SU-DHL-6 (cell line): ENCODE data around the gene SLC25A25.

Experiments
- EZH2phosphoT487 ChIP-seq: fragments of 200-600 bp; sonication (generic), shearing (Covaris generic); conservative IDR thresholded peaks from 2 replicates; pipeline ENCODE4 v1.6.1; 2018; ENCODE audit warnings: mild to moderate bottlenecking, antibody characterized with exemption, low read length, moderate library complexity, mixed read lengths
- TF ChIP-seq, protein P1 (sequence below): fragments of 200-600 bp; sonication (generic); IDR thresholded peaks from one replicate; pipeline ENCODE4 v1.5.1; 2017; ENCODE audit warnings: antibody characterized with exemption, mild to moderate bottlenecking, low read length, moderate library complexity; ENCODE audit not compliant: insufficient read depth, poor library complexity, severe bottlenecking

GRCh38 chr9:128022886-128023285 lies 45.1 kb upstream of the SLC25A25 start:
- TF ChIP-seq, protein P1, sequence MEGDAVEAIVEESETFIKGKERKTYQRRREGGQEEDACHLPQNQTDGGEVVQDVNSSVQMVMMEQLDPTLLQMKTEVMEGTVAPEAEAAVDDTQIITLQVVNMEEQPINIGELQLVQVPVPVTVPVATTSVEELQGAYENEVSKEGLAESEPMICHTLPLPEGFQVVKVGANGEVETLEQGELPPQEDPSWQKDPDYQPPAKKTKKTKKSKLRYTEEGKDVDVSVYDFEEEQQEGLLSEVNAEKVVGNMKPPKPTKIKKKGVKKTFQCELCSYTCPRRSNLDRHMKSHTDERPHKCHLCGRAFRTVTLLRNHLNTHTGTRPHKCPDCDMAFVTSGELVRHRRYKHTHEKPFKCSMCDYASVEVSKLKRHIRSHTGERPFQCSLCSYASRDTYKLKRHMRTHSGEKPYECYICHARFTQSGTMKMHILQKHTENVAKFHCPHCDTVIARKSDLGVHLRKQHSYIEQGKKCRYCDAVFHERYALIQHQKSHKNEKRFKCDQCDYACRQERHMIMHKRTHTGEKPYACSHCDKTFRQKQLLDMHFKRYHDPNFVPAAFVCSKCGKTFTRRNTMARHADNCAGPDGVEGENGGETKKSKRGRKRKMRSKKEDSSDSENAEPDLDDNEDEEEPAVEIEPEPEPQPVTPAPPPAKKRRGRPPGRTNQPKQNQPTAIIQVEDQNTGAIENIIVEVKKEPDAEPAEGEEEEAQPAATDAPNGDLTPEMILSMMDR: no peak
- TF ChIP-seq EZH2phosphoT487: no peak
